Measurements from ENCODE around the gene ERMARD.

Gene ERMARD

GRCh38 chr6:169707772-169708171 lies 43.6 kb upstream of the ERMARD start:
- Histone ChIP-seq H3K4me2 (ENCODE audit: low read length) (no peak overlapping the region), H3K27me3 (ENCODE audit: low read depth, low read length) (no peaks in the 10 kb centered on the region), H3K4me1 (ENCODE audit: low read length) (peaks cover 27% of the 10 kb centered on the region), H3K9me3 (ENCODE audit: insufficient read depth, low read length) (no peaks in the 10 kb centered on the region), H3K9ac (ENCODE audit: low read length) (no peak overlapping the region), H2AFZ (ENCODE audit: low read depth, low read length) (no peak overlapping the region), H3K36me3 (replicated peaks; ENCODE audit: low read depth, low read length) (peaks cover 8% of the 10 kb centered on the region), H3K4me3 (ENCODE audit: low read length) (no peak overlapping the region), H3K27ac (ENCODE audit: low read length) (no peak overlapping the region), H4K20me1 (ENCODE audit: insufficient read depth, low read length) (0 out of 2 replicates have a peak, but pooled peaks cover 17% of the 10 kb centered on the region), H3K79me2 (ENCODE audit: low read length) (peaks cover 28% of the 10 kb centered on the region)
- no peak for TF ChIP-seq EZH2phosphoT487 (IDR thresholded peaks at IDR 0.05; ENCODE audit: low read depth)
- TF ChIP-seq CTCF (IDR thresholded peaks at IDR 0.05; ENCODE audit: low read depth, low read length), result no peak

GRCh38 chr6:169709293-169709692 lies 42.1 kb upstream of the ERMARD start:
- no peaks in the 10 kb centered on the region for H3K27me3 ChIP-seq (ENCODE audit: low read depth, low read length)
- H3K36me3 ChIP-seq (replicated peaks; ENCODE audit: low read depth, low read length), result peaks cover 6% of the 10 kb centered on the region
- H4K20me1 ChIP-seq (ENCODE audit: insufficient read depth, low read length), result 0 out of 2 replicates have a peak, but pooled peaks cover 6% of the 10 kb centered on the region
- H3K9me3 ChIP-seq (ENCODE audit: insufficient read depth, low read length), result no peaks in the 10 kb centered on the region
- H3K27ac ChIP-seq (ENCODE audit: low read length), result no peak overlapping the region
- TF ChIP-seq EZH2phosphoT487 (IDR thresholded peaks at IDR 0.05; ENCODE audit: low read depth) (no peak), CTCF (IDR thresholded peaks at IDR 0.05; ENCODE audit: low read depth, low read length) (no peak)
- no peak overlapping the region for H3K9ac ChIP-seq (ENCODE audit: low read length)
- peaks cover 13% of the 10 kb centered on the region for H3K79me2 ChIP-seq (ENCODE audit: low read length)
- peak overlapping the region; percentile 0; the same call in 1 of the 2 replicates for H3K4me2 ChIP-seq (ENCODE audit: low read length)
- H3K4me1 ChIP-seq (ENCODE audit: low read length), result peaks cover 13% of the 10 kb centered on the region
- H3K4me3 ChIP-seq (ENCODE audit: low read length), result no peak overlapping the region
- H2AFZ ChIP-seq (ENCODE audit: low read depth, low read length), result no peak overlapping the region

- no peak overlapping the region for H3K9ac ChIP-seq (ENCODE audit: low read length)
- no peak for TF ChIP-seq EZH2phosphoT487 (IDR thresholded peaks at IDR 0.05; ENCODE audit: low read depth)
- H3K79me2 ChIP-seq (ENCODE audit: low read length), result peaks cover 6% of the 10 kb centered on the region
- no peak overlapping the region for H2AFZ ChIP-seq (ENCODE audit: low read depth, low read length)
- no peak overlapping the region for H3K4me3 ChIP-seq (ENCODE audit: low read length)
- H3K27ac ChIP-seq (ENCODE audit: low read length), result no peak overlapping the region
- no peaks in the 10 kb centered on the region for H3K27me3 ChIP-seq (ENCODE audit: low read depth, low read length)
- no peak overlapping the region for H3K4me2 ChIP-seq (ENCODE audit: low read length)
- H3K36me3 ChIP-seq (replicated peaks; ENCODE audit: low read depth, low read length), result peaks cover 5% of the 10 kb centered on the region
- no peaks in the 10 kb centered on the region for H3K9me3 ChIP-seq (ENCODE audit: insufficient read depth, low read length)
- H4K20me1 ChIP-seq (ENCODE audit: insufficient read depth, low read length), result 0 out of 2 replicates have a peak, but pooled peaks cover 3% of the 10 kb centered on the region
- H3K4me1 ChIP-seq (ENCODE audit: low read length), result peaks cover 11% of the 10 kb centered on the region
These were observed 41.4 kb upstream of the ERMARD start for GRCh38 chr6:169710009-169710408.

- Histone ChIP-seq H4K20me1 (ENCODE audit: insufficient read depth, low read length) (no peaks in the 10 kb centered on the region), H3K79me2 (ENCODE audit: low read length) (peaks cover 9% of the 10 kb centered on the region), H2AFZ (ENCODE audit: low read depth, low read length) (no peak overlapping the region), H3K9me3 (ENCODE audit: insufficient read depth, low read length) (no peaks in the 10 kb centered on the region), H3K27ac (ENCODE audit: low read length) (no peak overlapping the region), H3K9ac (ENCODE audit: low read length) (no peak overlapping the region), H3K36me3 (replicated peaks; ENCODE audit: low read depth, low read length) (peaks cover 5% of the 10 kb centered on the region), H3K4me1 (ENCODE audit: low read length) (peaks cover 8% of the 10 kb centered on the region), H3K4me3 (ENCODE audit: low read length) (no peak overlapping the region), H3K4me2 (ENCODE audit: low read length) (no peak overlapping the region), H3K27me3 (ENCODE audit: low read depth, low read length) (no peaks in the 10 kb centered on the region)
- TF ChIP-seq EZH2phosphoT487 (IDR thresholded peaks at IDR 0.05; ENCODE audit: low read depth), result no peak
- TF ChIP-seq CTCF (IDR thresholded peaks at IDR 0.05; ENCODE audit: low read depth, low read length), result no peak
These were observed 37.2 kb upstream of the ERMARD start for GRCh38 chr6:169714178-169714577.

All from OCI-LY3 (cell line).